Esophagus mucosa (tissue), 1 donor: ENCODE results near the gene SMG6. TPM values are rescaled to one million over a fixed set of nuclear protein-coding genes. Genes with fewer than 3 reads are reported as not detected.

Experiments
- ATAC-seq: fragments of 200-7000 bp; cut with Tn5 transposase; one replicate; pipeline ENCODE4 v1.9.1; 2020
- total RNA-seq: library from RNA; stranded (reverse); gene quantifications from one replicate; pipeline ENCODE4 v1.2.4, GENCODE V29; 2023
- donor health status: DM: yes; HTN: yes; CAD: no.

Gene SMG6
- total RNA-seq, 1 donor from 2014 or later = 19.5 TPM

- no peak for ATAC-seq
These were observed 245.6 kb downstream of the SMG6 start for GRCh38 chr17:2057760-2058585.

GRCh38 chr17:2057175-2057759 is 246.3 kb downstream of the SMG6 start:
- no peak for ATAC-seq

GRCh38 chr17:2056206-2057174 is 247.1 kb downstream of the SMG6 start:
- no peak for ATAC-seq

- no peak for ATAC-seq
These were observed 248.0 kb downstream of the SMG6 start for GRCh38 chr17:2055292-2056205.

GRCh38 chr17:2054512-2055291 is 248.9 kb downstream of the SMG6 start, which contains the start of gene HIC1:
Gene HIC1 (plus strand): TSS chr17:2055103. CDS start chr17:2056691, 1,588 bp downstream.
- ATAC-seq = peak; percentile 61

GRCh38 chr17:2054262-2054511 is 249.4 kb downstream of the SMG6 start:
- no peak for ATAC-seq

- ATAC-seq = peak; percentile 0
These were observed 250.0 kb downstream of the SMG6 start for GRCh38 chr17:2053380-2054261.

GRCh38 chr17:2051933-2052559 is 251.5 kb downstream of the SMG6 start:
- ATAC-seq = no peak

GRCh38 chr17:2051061-2051932 is 252.3 kb downstream of the SMG6 start:
- no peak for ATAC-seq

GRCh38 chr17:2050300-2051060 is 253.1 kb downstream of the SMG6 start:
- ATAC-seq = peak; percentile 47

- ATAC-seq = peak; percentile 57
These were observed 254.0 kb downstream of the SMG6 start for GRCh38 chr17:2049333-2050299.

GRCh38 chr17:2048805-2049204 is 254.8 kb downstream of the SMG6 start:
- no peak for ATAC-seq

- no peak for ATAC-seq
These were observed 256.0 kb downstream of the SMG6 start for GRCh38 chr17:2047590-2047989.

- no peak for ATAC-seq
These were observed 259.2 kb downstream of the SMG6 start for GRCh38 chr17:2044263-2044894.

- peak; percentile 40 for ATAC-seq
These were observed 259.8 kb downstream of the SMG6 start for GRCh38 chr17:2043785-2044184.

- no peak for ATAC-seq
These were observed 260.7 kb downstream of the SMG6 start for GRCh38 chr17:2042933-2043332.
